Activated CD4-positive, alpha-beta T cell treated with anti-CD3 and anti-CD28 coated beads for 36 hours (primary cell): ENCODE data around the gene PSMD4. TPM values are rescaled to one million over a fixed set of nuclear protein-coding genes. Genes with fewer than 3 reads are reported as not detected.
"Not testable (repeated sequence)": the region's sequence is repeated elsewhere in the genome, so short reads cannot be mapped to it uniquely, and the experiment has no call there.

Source experiments
- ATAC-seq: fragments of 200-7000 bp; cut with Tn5 transposase; one replicate; pipeline ENCODE4 v1.10.0; 2021; ENCODE audit warnings: mild to moderate bottlenecking, moderate library complexity
- CTCF ChIA-PET: fragments of 350-600 bp; sonication (Branson Sonifier 250); formaldehyde crosslinking; loops from one replicate; lab custom pipeline; 2021; ENCODE audit warnings: antibody characterized with exemption; lab: Charles Lee
- POLR2A ChIA-PET: fragments of 350-600 bp; sonication (Branson Sonifier 250); formaldehyde crosslinking; loops from one replicate; lab custom pipeline; 2021; ENCODE audit warnings: antibody characterized with exemption, inconsistent platforms; lab: Charles Lee
- DNase-seq: peaks from one replicate; pipeline ENCODE4 v3.0.0-alpha.2; 2020
- H3K27ac Mint-ChIP-seq: one replicate; pipeline ENCODE4 v1.8.0; 2021; ENCODE audit warnings: mixed read lengths
- H3K27me3 Mint-ChIP-seq: one replicate; pipeline ENCODE4 v1.8.0; 2021; ENCODE audit warnings: mixed read lengths
- H3K36me3 Mint-ChIP-seq: one replicate; pipeline ENCODE4 v1.8.0; 2021; ENCODE audit warnings: low read depth, mixed read lengths
- H3K4me1 Mint-ChIP-seq: one replicate; pipeline ENCODE4 v1.8.0; 2021; ENCODE audit warnings: mixed read lengths
- H3K4me3 Mint-ChIP-seq: one replicate; pipeline ENCODE4 v1.8.0; 2021; ENCODE audit warnings: mild to moderate bottlenecking, moderate library complexity, mixed read lengths
- H3K9me3 Mint-ChIP-seq: one replicate; pipeline ENCODE4 v1.8.0; 2021; ENCODE audit warnings: low read depth, mixed read lengths
- intact Hi-C, 2 experiments: fragments of 100-400 bp; cut with DNase I in 1 of 2; cut with micrococcal nuclease in 1 of 2; formaldehyde crosslinking; loops; one replicate each; pipeline versions ENCODE4 v1.14.2 to v1.15.1; 2022 to 2024; cut with DNase I, micrococcal nuclease
- total RNA-seq, 2 experiments: library from RNA; stranded (reverse); gene quantifications; one replicate each; pipeline ENCODE4 v1.2.3, GENCODE V29; 2021

The PSMD4 gene
- total RNA-seq, 2 experiments from 2014 or later, result 187 to 243 TPM

- Mint-ChIP-seq H3K9me3 (no peaks in the 10 kb centered on the region), H3K27ac (peak overlapping the region; percentile 5), H3K4me3 (no peak overlapping the region), H3K36me3 (peaks cover 14% of the 10 kb centered on the region), H3K27me3 (no peaks in the 10 kb centered on the region), H3K4me1 (peaks cover 19% of the 10 kb centered on the region)
- ChIA-PET CTCF (no interaction called here), POLR2A (no interaction called here)
- intact Hi-C loops, result no loop called here
- ATAC-seq (no peak), DNase-seq (no peak)
Measured at GRCh38 chr1:151273924-151274466, 19.5 kb downstream of the PSMD4 start.

- CTCF ChIA-PET, result interaction anchor here (0.5 to 1.5 kb wide), 2 partner anchors 24 to 65 kb away, joined by 3 to 4 read pairs; no protein-coding TSS in a partner anchor
- H3K27me3 Mint-ChIP-seq, intact Hi-C loops, H3K27ac Mint-ChIP-seq, ATAC-seq, H3K9me3 Mint-ChIP-seq, H3K4me3 Mint-ChIP-seq, DNase-seq, POLR2A ChIA-PET: not testable (repeated sequence)
- H3K4me1 Mint-ChIP-seq, result peaks cover 20% of the 10 kb centered on the region
- H3K36me3 Mint-ChIP-seq, result peaks cover 11% of the 10 kb centered on the region
Measured at GRCh38 chr1:151275341-151275740, 20.8 kb downstream of the PSMD4 start.

- intact Hi-C loops, result loop anchor here in 1 of 2 experiments (1.0 kb wide), 1 partner anchor 23 kb away; the partner anchor contains the start of gene PSMD4
- Mint-ChIP-seq H3K9me3 (no peaks in the 10 kb centered on the region), H3K4me3 (peak overlapping the region; percentile 12), H3K4me1 (peaks cover 22% of the 10 kb centered on the region), H3K27ac (peak overlapping the region; percentile 90), H3K27me3 (no peaks in the 10 kb centered on the region), H3K36me3 (peaks cover 7% of the 10 kb centered on the region)
- ATAC-seq (peak; percentile 12), DNase-seq (peak; percentile 36)
- ChIA-PET POLR2A (interaction anchor here (0.6 to 1.4 kb wide), 10 partner anchors 15 to 548 kb away, joined by 3 to 9 read pairs (median 3); partner anchors contain the start of genes PSMD4 and RFX5), CTCF (interaction anchor here (0.6 to 1.9 kb wide), 10 partner anchors 17 to 281 kb away, joined by 3 to 8 read pairs (median 4); no protein-coding TSS in a partner anchor)
Measured at GRCh38 chr1:151277249-151277648, 22.7 kb downstream of the PSMD4 start.

- intact Hi-C loops, result loop anchor here (1.0 to 5.0 kb wide), 13 partner anchors 27 to 719 kb away; partner anchors contain the start of genes PIP5K1A (in 2 of the 2), PSMD4 (in 2 of the 2), GABPB2 (in 1 of the 2) and MCL1 (in 1 of the 2)
- no peaks in the 10 kb centered on the region for H3K9me3 Mint-ChIP-seq
- no peaks in the 10 kb centered on the region for H3K27me3 Mint-ChIP-seq
- CTCF ChIA-PET, result interaction anchor here (0.5 to 1.6 kb wide), 16 partner anchors 17 to 1012 kb away, joined by 3 to 14 read pairs (median 3); partner anchors contain the start of genes PI4KB and PSMD4
- peak; percentile 98 for DNase-seq
- peak overlapping the region; percentile 95 for H3K27ac Mint-ChIP-seq
- peaks cover 35% of the 10 kb centered on the region for H3K4me1 Mint-ChIP-seq
- ATAC-seq, result peak; percentile 40
- peaks cover 24% of the 10 kb centered on the region for H3K36me3 Mint-ChIP-seq
- peak overlapping the region; percentile 81 for H3K4me3 Mint-ChIP-seq
- POLR2A ChIA-PET, result interaction anchor here (0.6 to 2.1 kb wide), 22 partner anchors 12 to 942 kb away, joined by 3 to 22 read pairs (median 4); partner anchors contain the start of genes C1orf56, GABPB2, MINDY1 and PI4KB
Measured at GRCh38 chr1:151281225-151281968, 26.9 kb downstream of the PSMD4 start.

GRCh38 chr1:151281969-151282882 lies 27.7 kb downstream of the PSMD4 start, which contains the start of gene ZNF687:
TSS of gene ZNF687 (plus strand) at chr1:151282299. CDS start at chr1:151286292, 3,993 bp downstream.
- peaks cover 28% of the 10 kb centered on the region for H3K36me3 Mint-ChIP-seq
- H3K9me3 Mint-ChIP-seq, result no peaks in the 10 kb centered on the region
- intact Hi-C loops, result loop anchor here (1.0 to 5.0 kb wide), 19 partner anchors 28 to 720 kb away; partner anchors contain the start of genes PI4KB (in 2 of the 2), PIP5K1A (in 2 of the 2), PSMB4 (in 2 of the 2) and PSMD4 (in 2 of the 2)

GRCh38 chr1:151282883-151283725 lies 28.6 kb downstream of the PSMD4 start:
- peaks cover 19% of the 10 kb centered on the region for H3K4me1 Mint-ChIP-seq
- no peaks in the 10 kb centered on the region for H3K27me3 Mint-ChIP-seq
- no peaks in the 10 kb centered on the region for H3K9me3 Mint-ChIP-seq
- ATAC-seq (no peak), DNase-seq (peak; percentile 44)
- ChIA-PET CTCF (interaction anchor here (0.6 to 1.4 kb wide), 7 partner anchors 17 to 225 kb away, joined by 3 to 7 read pairs (median 5); no protein-coding TSS in a partner anchor), POLR2A (interaction anchor here (0.7 to 2.1 kb wide), 8 partner anchors 10 to 540 kb away, joined by 3 to 10 read pairs (median 4); partner anchors contain the start of genes GABPB2, PSMB4 and PSMD4)
- H3K4me3 Mint-ChIP-seq, result peak overlapping the region; percentile 81
- intact Hi-C loops, result loop anchor here (1.0 to 5.0 kb wide), 11 partner anchors 8 to 706 kb away; partner anchors contain the start of genes PSMB4 (in 2 of the 2), MCL1 (in 1 of the 2), PI4KB (in 1 of the 2) and POGZ (in 1 of the 2)
- peaks cover 30% of the 10 kb centered on the region for H3K36me3 Mint-ChIP-seq
- peak overlapping the region; percentile 88 for H3K27ac Mint-ChIP-seq

More at GRCh38 chr1:151281969-151282882, 27.7 kb downstream of the PSMD4 start, which contains the start of gene ZNF687:
- peak within 1 kb of the TSS; percentile 95 for H3K27ac Mint-ChIP-seq
- ATAC-seq (peak; percentile 93), DNase-seq (peak; percentile 99)
- ChIA-PET CTCF (interaction anchor here (0.6 to 1.6 kb wide), 15 partner anchors 16 to 182 kb away, joined by 3 to 14 read pairs (median 3); partner anchors contain the start of genes PI4KB and PSMD4), POLR2A (interaction anchor here (0.6 to 2.1 kb wide), 22 partner anchors 11 to 703 kb away, joined by 3 to 22 read pairs (median 6); partner anchors contain the start of genes GABPB2, MINDY1, PI4KB and PSMB4)
- no peaks in the 10 kb centered on the region for H3K27me3 Mint-ChIP-seq
- H3K4me1 Mint-ChIP-seq, result peaks cover 27% of the 10 kb centered on the region
- H3K4me3 Mint-ChIP-seq, result peak within 1 kb of the TSS; percentile 81

- intact Hi-C loops, result loop anchor here (5.0 kb wide), 2 partner anchors 113 to 707 kb away; partner anchors contain the start of genes MCL1 (in 1 of the 2) and PSMB4 (in 1 of the 2)
- Mint-ChIP-seq H3K9me3 (no peaks in the 10 kb centered on the region), H3K4me1 (peaks cover 15% of the 10 kb centered on the region), H3K36me3 (peaks cover 38% of the 10 kb centered on the region), H3K4me3 (peak overlapping the region; percentile 81), H3K27me3 (no peaks in the 10 kb centered on the region), H3K27ac (peak overlapping the region; percentile 88)
- DNase-seq, result no peak
- no peak for ATAC-seq
- CTCF ChIA-PET, result interaction anchor here (0.7 to 1.4 kb wide), 5 partner anchors 29 to 311 kb away, joined by 3 to 7 read pairs (median 3); no protein-coding TSS in a partner anchor
- POLR2A ChIA-PET, result interaction anchor here (0.7 to 2.0 kb wide), 4 partner anchors 9 to 478 kb away, joined by 3 to 8 read pairs (median 3); no protein-coding TSS in a partner anchor
Measured at GRCh38 chr1:151284013-151284577, 29.6 kb downstream of the PSMD4 start.

- ChIA-PET POLR2A (interaction anchor here (0.6 kb wide), 1 partner anchor 10 kb away, joined by 3 read pairs; no protein-coding TSS in a partner anchor), CTCF (interaction anchor here (1.2 kb wide), 1 partner anchor 54 kb away, joined by 3 read pairs; no protein-coding TSS in a partner anchor)
- DNase-seq (no peak), ATAC-seq (no peak)
- Mint-ChIP-seq H3K9me3 (no peaks in the 10 kb centered on the region), H3K27ac (no peak overlapping the region), H3K36me3 (peaks cover 49% of the 10 kb centered on the region), H3K4me1 (peaks cover 13% of the 10 kb centered on the region), H3K27me3 (no peaks in the 10 kb centered on the region), H3K4me3 (no peak overlapping the region)
- intact Hi-C loops, result no loop called here
Measured at GRCh38 chr1:151286619-151287340, 32.2 kb downstream of the PSMD4 start.
